Measurements from ENCODE around the gene C1GALT1.

Gene C1GALT1

DNA sequence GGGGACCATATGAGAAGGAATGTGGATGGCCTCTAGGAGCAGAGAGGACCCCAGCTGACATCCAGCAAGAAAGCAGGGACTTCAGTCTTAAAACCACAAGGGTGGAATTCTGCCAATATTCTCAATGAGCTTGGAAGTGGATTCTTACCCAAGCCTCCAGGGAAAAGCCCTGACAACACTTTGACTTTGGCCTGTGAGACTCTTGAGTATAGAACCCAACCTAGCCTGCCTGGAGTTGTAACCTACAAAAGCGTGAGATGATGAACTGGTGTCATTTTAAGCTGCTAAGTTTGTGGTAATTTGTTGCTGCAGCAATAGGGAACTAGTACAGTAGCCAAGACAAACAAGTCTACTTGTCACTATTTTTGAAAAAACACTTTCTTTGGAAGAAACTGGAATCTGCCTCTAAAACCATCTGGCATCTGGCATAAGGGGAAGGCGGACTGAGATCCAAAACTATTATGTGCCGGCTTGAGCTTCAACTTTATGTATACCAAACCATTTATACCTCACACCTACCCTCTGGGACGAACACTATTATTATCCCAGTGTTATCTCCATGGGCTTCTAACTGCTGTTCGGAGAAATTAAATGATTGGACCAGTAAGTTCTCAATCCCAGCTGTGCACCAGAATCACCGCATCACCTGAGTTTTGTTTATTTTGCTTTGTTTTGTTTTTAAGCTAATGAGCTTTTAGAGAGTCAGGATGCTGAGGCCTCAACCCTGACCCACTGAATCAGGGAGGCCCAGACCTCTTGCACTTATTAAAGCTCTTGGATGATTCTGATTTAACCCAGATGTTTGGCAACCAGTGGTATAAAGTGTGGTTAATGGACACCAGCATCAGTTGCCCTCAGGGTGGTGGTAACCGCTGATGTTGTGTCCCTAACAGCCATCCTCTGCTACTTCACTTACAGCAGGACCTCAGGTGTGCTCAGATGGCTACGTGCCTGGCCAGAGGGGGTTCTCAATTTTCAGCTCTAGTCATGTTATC lies 83.0 kb downstream of the C1GALT1 start:
- no peak for TF ChIP-seq ZFX (IDR thresholded peaks at IDR 0.05)
- TF ChIP-seq, protein P1, sequence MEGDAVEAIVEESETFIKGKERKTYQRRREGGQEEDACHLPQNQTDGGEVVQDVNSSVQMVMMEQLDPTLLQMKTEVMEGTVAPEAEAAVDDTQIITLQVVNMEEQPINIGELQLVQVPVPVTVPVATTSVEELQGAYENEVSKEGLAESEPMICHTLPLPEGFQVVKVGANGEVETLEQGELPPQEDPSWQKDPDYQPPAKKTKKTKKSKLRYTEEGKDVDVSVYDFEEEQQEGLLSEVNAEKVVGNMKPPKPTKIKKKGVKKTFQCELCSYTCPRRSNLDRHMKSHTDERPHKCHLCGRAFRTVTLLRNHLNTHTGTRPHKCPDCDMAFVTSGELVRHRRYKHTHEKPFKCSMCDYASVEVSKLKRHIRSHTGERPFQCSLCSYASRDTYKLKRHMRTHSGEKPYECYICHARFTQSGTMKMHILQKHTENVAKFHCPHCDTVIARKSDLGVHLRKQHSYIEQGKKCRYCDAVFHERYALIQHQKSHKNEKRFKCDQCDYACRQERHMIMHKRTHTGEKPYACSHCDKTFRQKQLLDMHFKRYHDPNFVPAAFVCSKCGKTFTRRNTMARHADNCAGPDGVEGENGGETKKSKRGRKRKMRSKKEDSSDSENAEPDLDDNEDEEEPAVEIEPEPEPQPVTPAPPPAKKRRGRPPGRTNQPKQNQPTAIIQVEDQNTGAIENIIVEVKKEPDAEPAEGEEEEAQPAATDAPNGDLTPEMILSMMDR (conservative IDR thresholded peaks at IDR 0.05) = no peak
- H3K27ac ChIP-seq = no peak overlapping the region

DNA sequence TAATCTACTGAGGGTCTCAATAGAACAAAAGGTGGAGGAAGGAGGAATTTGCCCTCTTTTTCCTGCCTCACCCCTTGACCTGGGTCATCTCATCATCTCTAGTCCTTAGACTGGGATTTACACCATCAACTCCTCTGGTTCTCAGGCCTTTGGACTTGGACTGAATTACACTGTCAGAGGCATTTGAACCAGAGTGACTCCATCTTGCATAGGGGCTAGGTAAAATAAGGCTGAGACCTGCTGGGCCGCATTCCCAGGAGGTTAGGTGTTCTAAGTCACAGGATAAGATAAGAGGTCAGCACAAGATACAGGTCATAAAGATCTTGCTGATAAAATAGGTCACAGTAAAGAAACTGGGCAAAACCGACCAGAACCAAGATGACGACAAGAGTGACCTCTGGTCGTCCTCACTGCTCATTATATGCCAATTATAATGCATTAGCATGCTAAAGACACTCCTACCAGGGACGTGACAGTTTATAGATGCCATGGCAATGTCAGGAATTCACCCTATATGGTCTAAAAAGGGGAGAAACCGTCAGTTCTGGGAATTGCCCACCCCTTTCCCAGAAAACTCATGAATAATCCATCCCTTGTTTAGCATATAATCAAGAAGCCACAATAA lies 84.0 kb downstream of the C1GALT1 start:
- H3K27ac ChIP-seq = no peak overlapping the region
- no peak for TF ChIP-seq ZFX (IDR thresholded peaks at IDR 0.05)
- TF ChIP-seq, protein P1 (conservative IDR thresholded peaks at IDR 0.05) = no peak

DNA sequence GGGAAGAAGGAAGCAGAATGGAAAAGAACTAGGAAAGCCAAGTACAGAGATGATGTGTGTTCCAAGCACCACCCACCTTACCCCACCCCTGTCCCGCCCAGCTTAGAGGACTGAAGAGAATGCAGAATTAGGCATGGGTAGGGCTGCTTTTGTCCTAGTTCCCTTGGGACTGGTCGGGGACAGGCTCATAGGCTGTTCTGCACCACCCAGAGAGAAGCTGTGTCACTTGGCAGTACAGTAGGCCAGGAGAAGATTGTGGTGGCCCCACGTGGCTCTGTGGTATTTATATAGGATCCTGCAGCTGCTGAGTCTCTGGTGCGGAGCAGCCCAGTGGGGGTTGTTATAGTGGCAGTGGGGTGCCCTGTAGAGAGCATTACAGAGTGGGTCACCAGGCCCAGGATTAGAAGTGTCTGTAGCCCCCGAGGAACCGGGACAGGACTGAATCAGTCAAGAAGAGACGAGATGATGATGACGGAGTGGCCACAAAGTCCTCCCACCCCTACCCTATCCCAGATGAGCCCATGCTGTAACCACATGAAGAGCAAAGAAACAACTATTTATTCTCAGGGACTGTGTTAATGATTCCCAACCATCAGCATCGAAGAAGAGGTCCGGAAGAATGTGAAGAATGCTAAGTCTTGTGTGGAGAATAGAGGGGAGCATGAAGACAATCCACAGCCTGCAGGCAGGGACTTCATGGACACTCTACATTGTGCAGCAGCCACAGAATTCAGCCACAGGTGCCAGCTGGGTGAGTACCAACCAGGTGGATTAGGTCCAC lies 88.9 kb downstream of the C1GALT1 start:
- no peak for TF ChIP-seq ZFX (IDR thresholded peaks at IDR 0.05)
- TF ChIP-seq, protein P1 (conservative IDR thresholded peaks at IDR 0.05) = no peak
- no peak overlapping the region for H3K27ac ChIP-seq

DNA sequence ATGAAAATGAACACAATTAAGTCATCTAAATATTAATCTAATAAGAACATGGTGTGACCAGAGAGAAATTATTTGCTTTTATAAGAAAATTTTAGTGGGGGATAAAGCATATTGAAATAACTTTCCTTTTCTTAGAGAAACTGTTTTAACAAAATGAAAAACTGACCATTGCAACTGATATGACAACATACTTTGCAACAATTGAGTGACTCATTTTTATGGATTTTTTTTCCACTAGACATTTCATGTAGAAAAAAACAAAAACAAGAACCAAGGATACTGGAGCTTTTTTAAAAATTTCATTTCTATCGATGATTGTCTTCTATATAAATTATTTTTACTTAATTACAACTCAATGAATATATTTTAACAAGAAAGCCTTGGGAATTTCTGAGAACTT lies 90.0 kb downstream of the C1GALT1 start:
- no peak overlapping the region for H3K27ac ChIP-seq
- TF ChIP-seq, protein P1 (conservative IDR thresholded peaks at IDR 0.05) = no peak
- no peak for TF ChIP-seq ZFX (IDR thresholded peaks at IDR 0.05)

DNA sequence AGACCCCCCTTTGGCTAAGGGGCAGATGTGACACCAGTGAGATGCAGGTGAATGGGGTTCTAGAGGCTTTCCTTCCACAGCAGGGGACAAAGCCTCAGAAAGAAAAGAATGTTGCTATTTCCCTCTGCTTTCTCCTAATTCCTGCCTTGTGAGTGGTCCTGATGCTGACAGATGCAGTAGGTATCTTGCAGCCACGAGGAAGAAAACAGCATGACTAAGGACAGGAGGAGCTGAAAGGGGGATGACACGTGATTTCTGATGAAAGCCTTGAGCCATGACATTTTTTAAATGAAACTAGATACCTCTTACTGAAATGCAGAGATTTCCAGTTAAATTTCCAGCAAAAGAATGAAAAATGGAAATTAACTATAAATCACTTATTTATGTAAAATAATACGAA lies 92.4 kb downstream of the C1GALT1 start:
- H3K27ac ChIP-seq = no peak overlapping the region
- TF ChIP-seq ZFX (IDR thresholded peaks at IDR 0.05) = no peak
- TF ChIP-seq, protein P1 (conservative IDR thresholded peaks at IDR 0.05) = no peak

DNA sequence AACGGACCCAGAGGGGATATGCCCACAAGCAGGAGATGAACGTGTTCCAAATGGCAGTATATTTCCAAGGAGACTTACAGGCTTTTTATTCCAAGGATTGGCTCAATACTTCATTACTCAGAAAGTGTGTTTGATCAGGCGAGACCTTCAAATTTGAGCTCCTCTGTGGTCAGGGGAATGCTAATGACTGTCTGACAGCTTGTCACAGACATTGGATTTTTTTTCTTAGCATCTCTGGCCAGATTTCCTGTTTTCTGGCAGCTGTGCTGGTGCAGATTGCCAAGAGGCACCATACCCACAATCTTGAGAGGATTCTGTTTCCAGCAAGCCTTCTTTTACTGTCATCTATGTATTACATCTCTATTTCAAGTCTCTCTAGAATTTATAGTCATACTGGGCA lies 93.8 kb downstream of the C1GALT1 start:
- H3K27ac ChIP-seq = no peak overlapping the region
- TF ChIP-seq, protein P1 (conservative IDR thresholded peaks at IDR 0.05) = no peak
- TF ChIP-seq ZFX (IDR thresholded peaks at IDR 0.05) = no peak

Data from C4-2B (cell line).